Astrocyte (in vitro differentiated cells and primary cell): Measurements from ENCODE around the gene NEUROG1. TPM values are rescaled to one million over a fixed set of nuclear protein-coding genes. Genes with fewer than 3 reads are reported as not detected.
A peak's percentile ranks its signal among the peaks of the same experiment; 100 is the strongest.
"Not testable (repeated sequence)": the region's sequence is repeated elsewhere in the genome, so short reads cannot be mapped to it uniquely, and the experiment has no call there.

Experiments used
- DNase-seq: peaks from one replicate; pipeline ENCODE4 v3.0.0-alpha.2; 2010; ENCODE audit warnings: low read depth
- FAIRE-seq: peaks from 2 replicates; lab custom pipeline; 2011; peaks lifted over from hg19 to GRCh38; lab: Jason Lieb, UNC
- H2AFZ ChIP-seq: 2 replicates; pipeline ENCODE4 v1.6.0; 2012; ENCODE audit warnings: low read depth, low read length, inconsistent platforms
- H3K27ac ChIP-seq: 2 replicates; pipeline ENCODE4 v1.5.1; 2011; ENCODE audit warnings: low read depth, low read length, inconsistent platforms
- H3K27me3 ChIP-seq: 2 replicates; pipeline ENCODE4 v1.6.0; 2011; ENCODE audit warnings: low read length, inconsistent platforms; ENCODE audit not compliant: insufficient read depth
- H3K36me3 ChIP-seq: 2 replicates; pipeline ENCODE4 v1.5.1; 2011; ENCODE audit warnings: low read length, inconsistent platforms; ENCODE audit not compliant: insufficient read depth
- H3K4me1 ChIP-seq: 2 replicates; pipeline ENCODE4 v1.5.1; 2011; ENCODE audit warnings: low read length, inconsistent platforms; ENCODE audit not compliant: insufficient read depth
- H3K4me2 ChIP-seq: 2 replicates; pipeline ENCODE4 v1.6.0; 2012; ENCODE audit warnings: low read length, inconsistent platforms
- H3K4me3 ChIP-seq: 2 replicates; pipeline ENCODE4 v1.5.1; 2011; ENCODE audit warnings: low read depth, mild to moderate bottlenecking, low read length, inconsistent platforms; ENCODE audit not compliant: insufficient read depth
- H3K79me2 ChIP-seq: 2 replicates; pipeline ENCODE4 v1.6.0; 2012; ENCODE audit warnings: mild to moderate bottlenecking, low read length, inconsistent platforms; ENCODE audit not compliant: insufficient read depth
- H3K9ac ChIP-seq: 2 replicates; pipeline ENCODE4 v1.6.0; 2012; ENCODE audit warnings: mild to moderate bottlenecking, low read length, inconsistent platforms
- H3K9me3 ChIP-seq: 2 replicates; pipeline ENCODE4 v1.5.1; 2012; ENCODE audit warnings: low read depth, mild to moderate bottlenecking, low read length, inconsistent platforms; ENCODE audit not compliant: insufficient read depth
- H4K20me1 ChIP-seq: 2 replicates; pipeline ENCODE4 v1.6.0; 2012; ENCODE audit warnings: low read length, inconsistent platforms; ENCODE audit not compliant: insufficient read depth
- H3K27ac Mint-ChIP-seq: one replicate; pipeline ENCODE4 v1.8.0; 2021; ENCODE audit warnings: mild to moderate bottlenecking, mixed read lengths; ENCODE audit not compliant: unreplicated experiment
- H3K27me3 Mint-ChIP-seq: one replicate; pipeline ENCODE4 v1.8.0; 2021; ENCODE audit warnings: low read depth, mixed read lengths; ENCODE audit not compliant: unreplicated experiment
- H3K36me3 Mint-ChIP-seq: one replicate; pipeline ENCODE4 v1.8.0; 2021; ENCODE audit warnings: low read depth, mixed read lengths; ENCODE audit not compliant: unreplicated experiment
- H3K4me1 Mint-ChIP-seq: one replicate; pipeline ENCODE4 v1.8.0; 2021; ENCODE audit warnings: low read depth, mixed read lengths; ENCODE audit not compliant: unreplicated experiment
- H3K4me3 Mint-ChIP-seq: one replicate; pipeline ENCODE4 v1.8.0; 2021; ENCODE audit warnings: mild to moderate bottlenecking, moderate library complexity, mixed read lengths; ENCODE audit not compliant: unreplicated experiment
- H3K9me3 Mint-ChIP-seq: one replicate; pipeline ENCODE4 v1.8.0; 2021; ENCODE audit warnings: mild to moderate bottlenecking, mixed read lengths; ENCODE audit not compliant: unreplicated experiment
- CTCF ChIP-seq: IDR thresholded peaks from 2 replicates; pipeline ENCODE4 v1.5.1; 2011; ENCODE audit warnings: low read depth, mild to moderate bottlenecking, inconsistent platforms, low read length, moderate library complexity; ENCODE audit not compliant: insufficient read depth
- EZH2 ChIP-seq: IDR thresholded peaks from 2 replicates; pipeline ENCODE4 v1.6.1; 2012; ENCODE audit warnings: mild to moderate bottlenecking, low read length, inconsistent platforms; ENCODE audit not compliant: insufficient read depth
- total RNA-seq: library from RNA; stranded (reverse); gene quantifications from 2 replicates; pipeline ENCODE4 v1.2.1, GENCODE V29; 2021

The NEUROG1 gene
- total RNA-seq, 1 donor from 2014 or later, result not detected

- Histone ChIP-seq H3K4me3 (no peak overlapping the region), H4K20me1 (no peaks in the 10 kb centered on the region), H3K36me3 (no peaks in the 10 kb centered on the region), H3K4me1 (peaks cover 16% of the 10 kb centered on the region), H3K9me3 (no peaks in the 10 kb centered on the region), H2AFZ (no peak overlapping the region), H3K27me3 (peaks cover 22% of the 10 kb centered on the region), H3K4me2 (no peak overlapping the region), H3K79me2 (no peaks in the 10 kb centered on the region), H3K27ac (no peak overlapping the region), H3K9ac (no peak overlapping the region)
- Mint-ChIP-seq H3K27me3 (peaks cover 70% of the 10 kb centered on the region), H3K36me3 (no peaks in the 10 kb centered on the region), H3K4me1 (peaks cover 9% of the 10 kb centered on the region), H3K27ac (no peak overlapping the region), H3K9me3 (peaks cover 5% of the 10 kb centered on the region), H3K4me3 (no peak overlapping the region)
- FAIRE-seq (no peak), DNase-seq (no peak)
- no peak for TF ChIP-seq CTCF
- TF ChIP-seq EZH2, result no peak
Observed at GRCh38 chr5:135497971-135498636, 37.7 kb downstream of the NEUROG1 start.

DNA sequence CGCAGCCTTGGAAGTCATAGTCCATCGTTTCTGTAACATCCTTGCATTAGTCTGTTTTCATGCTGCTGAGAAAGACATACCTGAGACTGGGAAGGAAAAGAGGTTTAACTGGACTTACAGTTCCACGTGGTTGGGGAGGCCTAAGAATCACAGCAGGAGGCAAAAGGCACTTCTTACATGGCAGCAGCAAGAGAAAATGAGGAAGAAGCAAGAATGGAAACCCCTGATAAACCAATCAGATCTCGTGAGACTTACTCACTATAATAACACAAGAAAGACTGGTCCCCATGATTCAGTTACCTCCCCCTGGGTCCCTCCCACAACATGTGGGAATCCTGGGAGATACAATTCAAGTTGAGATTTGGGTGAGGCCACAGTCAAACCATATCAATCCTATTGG is 40.2 kb downstream of the NEUROG1 start:
- not testable (repeated sequence) for H3K9me3 ChIP-seq, H3K4me3 ChIP-seq, H3K4me1 Mint-ChIP-seq, H3K27ac ChIP-seq, H3K36me3 ChIP-seq, DNase-seq, H3K4me2 ChIP-seq, FAIRE-seq, H4K20me1 ChIP-seq, H3K9me3 Mint-ChIP-seq, H3K27ac Mint-ChIP-seq, H3K36me3 Mint-ChIP-seq, H3K4me3 Mint-ChIP-seq, H3K9ac ChIP-seq, H3K79me2 ChIP-seq
- Histone ChIP-seq H3K4me1 (peaks cover 17% of the 10 kb centered on the region), H2AFZ (peak overlapping the region; percentile 19), H3K27me3 (peaks cover 19% of the 10 kb centered on the region)
- peaks cover 68% of the 10 kb centered on the region for H3K27me3 Mint-ChIP-seq

- Mint-ChIP-seq H3K9me3 (peaks cover 5% of the 10 kb centered on the region), H3K27me3 (peaks cover 78% of the 10 kb centered on the region), H3K4me3 (no peak overlapping the region), H3K4me1 (peaks cover 11% of the 10 kb centered on the region), H3K36me3 (peaks cover 3% of the 10 kb centered on the region), H3K27ac (peak overlapping the region; percentile 58)
- FAIRE-seq (no peak), DNase-seq (no peak)
- Histone ChIP-seq H4K20me1 (no peaks in the 10 kb centered on the region), H3K4me2 (peak overlapping the region; percentile 47), H3K9me3 (peaks cover 4% of the 10 kb centered on the region), H3K9ac (peak overlapping the region; percentile 36), H3K4me1 (peaks cover 29% of the 10 kb centered on the region), H3K27me3 (peaks cover 32% of the 10 kb centered on the region), H2AFZ (peak overlapping the region; percentile 35), H3K79me2 (no peaks in the 10 kb centered on the region), H3K36me3 (no peaks in the 10 kb centered on the region), H3K27ac (peak overlapping the region; percentile 56), H3K4me3 (no peak overlapping the region)
- no peak for TF ChIP-seq CTCF
- no peak for TF ChIP-seq EZH2
Observed at GRCh38 chr5:135494196-135494595, 41.6 kb downstream of the NEUROG1 start.
